ENCODE measurements around the gene UBAP2.

GRCh38 chr9:33880211-33881089 lies 168.2 kb downstream of the UBAP2 start:
- TF ChIP-seq POLR2A (IDR thresholded peaks at IDR 0.05; ENCODE audit: low read depth, low read length) (no peak), SPI1 (IDR thresholded peaks at IDR 0.05; ENCODE audit: low read depth, low read length) (no peak), POLR2AphosphoS5 (IDR thresholded peaks at IDR 0.05; ENCODE audit: low read depth, low read length) (no peak)
